Measurements from ENCODE around the gene KCNJ3.

KCNJ3 gene

GRCh38 chr2:154898269-154898668 is 199.8 kb downstream of the KCNJ3 start:
- no peak overlapping the region for H3K9ac ChIP-seq (ENCODE audit: low read length in 2 of 2)
- no peaks in the 10 kb centered on the region for H3K27me3 ChIP-seq (ENCODE audit: control insufficient read depth in 1 of 2, insufficient read depth in 2 of 2, low read length in 2 of 2)

GRCh38 chr2:154901063-154901462 is 202.6 kb downstream of the KCNJ3 start:
- no peaks in the 10 kb centered on the region for H3K36me3 ChIP-seq (ENCODE audit: control insufficient read depth in 2 of 2, insufficient read depth in 2 of 2, low read length in 2 of 2)
- no peak overlapping the region for H3K27ac ChIP-seq (ENCODE audit: low read length)
- no peaks in the 10 kb centered on the region for H3K4me1 ChIP-seq (ENCODE audit: control insufficient read depth, insufficient read depth, low read length)

More at GRCh38 chr2:154898269-154898668, 199.8 kb downstream of the KCNJ3 start:
- no peaks in the 10 kb centered on the region for H3K9me3 ChIP-seq (ENCODE audit: control insufficient read depth in 2 of 2, low read length in 2 of 2)
- no peak overlapping the region for H3K4me3 ChIP-seq (ENCODE audit: low read length in 2 of 2)
- H3K36me3 ChIP-seq (ENCODE audit: control insufficient read depth in 2 of 2, insufficient read depth in 2 of 2, low read length in 2 of 2): no peaks in the 10 kb centered on the region
- H3K27ac ChIP-seq (ENCODE audit: low read length): no peak overlapping the region
- no peaks in the 10 kb centered on the region for H3K4me1 ChIP-seq (ENCODE audit: control insufficient read depth, insufficient read depth, low read length)

More at GRCh38 chr2:154901063-154901462, 202.6 kb downstream of the KCNJ3 start:
- no peaks in the 10 kb centered on the region for H3K9me3 ChIP-seq (ENCODE audit: control insufficient read depth in 2 of 2, low read length in 2 of 2)
- no peak overlapping the region for H3K4me3 ChIP-seq (ENCODE audit: low read length in 2 of 2)
- no peaks in the 10 kb centered on the region for H3K27me3 ChIP-seq (ENCODE audit: control insufficient read depth in 1 of 2, insufficient read depth in 2 of 2, low read length in 2 of 2)
- no peak overlapping the region for H3K9ac ChIP-seq (ENCODE audit: low read length in 2 of 2)

Measured in stomach smooth muscle (tissue), 2 donors.